Loucy (cell line): ENCODE results near the gene ACAD10.

Source experiments
- H2AFZ ChIP-seq: fragments of 200-600 bp; sonication (generic); 2 replicates; pipeline ENCODE4 v1.6.0; 2016; ENCODE audit warnings: antibody characterized with exemption, mild to moderate bottlenecking, low read length, moderate library complexity
- H3F3A ChIP-seq: fragments of 200-600 bp; 2 replicates; pipeline ENCODE4 v1.6.0; 2016; ENCODE audit warnings: antibody characterized with exemption, low read depth, mild to moderate bottlenecking
- H3K27me3 ChIP-seq: fragments of 200-600 bp; sonication (generic); 2 replicates; pipeline ENCODE4 v1.6.1; 2014; ENCODE audit warnings: low read length, mild to moderate bottlenecking; ENCODE audit not compliant: insufficient read depth, poor library complexity, severe bottlenecking
- H3K36me3 ChIP-seq: fragments of 200-600 bp; sonication (generic); 2 replicates; pipeline ENCODE4 v1.6.1; 2016; ENCODE audit warnings: low read length; ENCODE audit not compliant: insufficient read depth
- H3K4me1 ChIP-seq: fragments of 200-600 bp; sonication (generic); 2 replicates; pipeline ENCODE4 v1.5.1; 2014; ENCODE audit warnings: low read length, mild to moderate bottlenecking; ENCODE audit not compliant: insufficient read depth, poor library complexity, severe bottlenecking
- H3K4me2 ChIP-seq: fragments of 200-600 bp; sonication (generic); 2 replicates; pipeline ENCODE4 v1.6.0; 2014; ENCODE audit warnings: antibody characterized with exemption, low read length, low read depth, mild to moderate bottlenecking; ENCODE audit not compliant: poor library complexity, severe bottlenecking
- H3K4me3 ChIP-seq: fragments of 200-600 bp; sonication (generic); 2 replicates; pipeline ENCODE4 v1.5.1; 2014; ENCODE audit warnings: low read length, mild to moderate bottlenecking, mixed read lengths; ENCODE audit not compliant: poor library complexity, severe bottlenecking
- H3K79me2 ChIP-seq: fragments of 200-600 bp; sonication (generic); 2 replicates; pipeline ENCODE4 v1.6.1; 2014; ENCODE audit warnings: low read length; ENCODE audit not compliant: insufficient read depth
- H3K9ac ChIP-seq: fragments of 200-600 bp; sonication (generic); 2 replicates; pipeline ENCODE4 v1.6.0; 2014; ENCODE audit warnings: mild to moderate bottlenecking, low read depth, low read length, moderate library complexity; ENCODE audit not compliant: poor library complexity, severe bottlenecking
- H3K9me2 ChIP-seq: fragments of 200-600 bp; sonication (generic); replicated peaks from 2 replicates; pipeline ENCODE4 v1.6.1; 2016; ENCODE audit warnings: low read depth, low read length, mixed read lengths
- H3K9me3 ChIP-seq: fragments of 200-600 bp; sonication (generic); 2 replicates; pipeline ENCODE4 v1.6.1; 2014; ENCODE audit warnings: mild to moderate bottlenecking, antibody characterized with exemption, low read length, low read depth; ENCODE audit not compliant: insufficient read depth
- H4K20me1 ChIP-seq: fragments of 200-600 bp; sonication (generic); 2 replicates; pipeline ENCODE4 v1.6.0; 2014; ENCODE audit warnings: antibody characterized with exemption, low read length, mild to moderate bottlenecking; ENCODE audit not compliant: insufficient read depth, poor library complexity, severe bottlenecking
- CTCF ChIP-seq: fragments of 200-600 bp; sonication (generic); conservative IDR thresholded peaks from 2 replicates; pipeline ENCODE4 v1.5.1; 2014; ENCODE audit warnings: mild to moderate bottlenecking, antibody characterized with exemption, low read length
- EZH2phosphoT487 ChIP-seq: fragments of 200-600 bp; IDR thresholded peaks from 2 replicates; pipeline ENCODE4 v1.6.1; 2018; ENCODE audit warnings: antibody characterized with exemption, mild to moderate bottlenecking, moderate library complexity, borderline replicate concordance

Gene ACAD10

DNA sequence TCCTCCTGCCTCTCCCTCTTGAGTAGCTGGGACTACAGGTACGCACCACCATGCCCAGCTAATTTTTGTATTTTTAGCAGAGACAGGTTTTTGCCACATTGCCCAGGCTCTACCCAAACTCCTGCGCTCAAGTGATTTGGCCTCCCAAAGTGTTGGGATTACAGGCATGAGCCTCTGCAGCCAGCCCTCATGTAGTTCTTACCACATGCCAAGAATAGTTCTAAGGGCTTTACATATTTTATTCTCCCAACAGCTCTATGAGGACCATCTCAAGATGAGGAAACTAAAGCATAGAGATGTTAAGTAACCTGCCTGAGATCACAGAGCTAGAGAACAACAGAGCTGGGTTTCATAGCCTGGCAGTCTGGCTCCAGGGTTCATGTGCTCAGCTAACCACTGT lies 42.9 kb downstream of the ACAD10 start:
- H3K4me3 ChIP-seq, result no peak overlapping the region
- no peaks in the 10 kb centered on the region for H3K36me3 ChIP-seq

GRCh38 chr12:111730420-111730819 lies 44.6 kb downstream of the ACAD10 start:
- TF ChIP-seq CTCF (no peak), EZH2phosphoT487 (no peak)
- H3K9me3 ChIP-seq, result no peaks in the 10 kb centered on the region
- no peak overlapping the region for H3K4me3 ChIP-seq
- H2AFZ ChIP-seq, result no peak overlapping the region
- H3K36me3 ChIP-seq, result no peaks in the 10 kb centered on the region
- no peaks in the 10 kb centered on the region for H3K27me3 ChIP-seq
- H4K20me1 ChIP-seq, result no peaks in the 10 kb centered on the region
- no peaks in the 10 kb centered on the region for H3K79me2 ChIP-seq
- no peaks in the 10 kb centered on the region for H3K9me2 ChIP-seq
- no peak overlapping the region for H3K4me2 ChIP-seq
- no peak overlapping the region for H3K9ac ChIP-seq
- no peaks in the 10 kb centered on the region for H3F3A ChIP-seq
- no peaks in the 10 kb centered on the region for H3K4me1 ChIP-seq

More for the DNA sequence above, 42.9 kb downstream of the ACAD10 start:
- Histone ChIP-seq H3K79me2 (no peaks in the 10 kb centered on the region), H3K9me2 (no peaks in the 10 kb centered on the region), H3K9ac (no peak overlapping the region), H4K20me1 (no peaks in the 10 kb centered on the region), H3K27me3 (no peaks in the 10 kb centered on the region), H3K4me1 (no peaks in the 10 kb centered on the region), H3K9me3 (no peaks in the 10 kb centered on the region), H3F3A (no peaks in the 10 kb centered on the region), H2AFZ (no peak overlapping the region), H3K4me2 (no peak overlapping the region)
- TF ChIP-seq EZH2phosphoT487, result no peak
- TF ChIP-seq CTCF, result no peak

DNA sequence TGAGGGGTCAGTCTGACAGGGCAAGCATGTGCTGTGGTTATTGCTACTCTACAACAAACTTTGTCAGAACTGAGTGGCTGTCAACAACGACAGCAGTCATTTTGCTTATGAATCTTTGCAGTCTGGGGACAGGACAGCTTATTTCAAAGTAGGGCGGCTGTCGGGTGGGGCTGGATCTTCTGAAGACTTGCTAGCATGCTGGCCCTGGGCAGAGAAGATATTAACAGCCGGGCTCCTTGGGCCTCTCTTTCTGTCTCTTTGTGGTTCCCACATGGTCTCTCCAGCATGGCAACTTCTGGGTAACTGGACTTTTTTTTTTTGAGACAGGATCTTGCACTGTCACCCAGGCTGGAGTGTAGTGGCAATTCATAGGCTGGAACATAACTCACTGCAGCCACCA lies 46.9 kb downstream of the ACAD10 start:
- Histone ChIP-seq H3K27me3 (no peaks in the 10 kb centered on the region), H2AFZ (no peak overlapping the region), H3K4me2 (no peak overlapping the region), H3K9me3 (no peaks in the 10 kb centered on the region), H3F3A (no peaks in the 10 kb centered on the region), H3K4me1 (no peaks in the 10 kb centered on the region), H4K20me1 (no peaks in the 10 kb centered on the region), H3K9me2 (no peaks in the 10 kb centered on the region), H3K79me2 (no peaks in the 10 kb centered on the region), H3K9ac (no peak overlapping the region), H3K4me3 (no peak overlapping the region), H3K36me3 (no peaks in the 10 kb centered on the region)
- TF ChIP-seq CTCF (no peak), EZH2phosphoT487 (no peak)
